Testis (tissue), 3 donors: ENCODE results near the gene RAX. TPM values are rescaled to one million over a fixed set of nuclear protein-coding genes. Genes with fewer than 3 reads are reported as not detected.

ENCODE experiments used
- DNase-seq: peaks from one replicate; pipeline ENCODE4 v3.0.0-alpha.2; 2019
- H3K27ac ChIP-seq, 2 donors: fragments of 200-600 bp; sonication (generic); one replicate each; pipeline ENCODE4 v1.5.1; 2019
- H3K27me3 ChIP-seq: fragments of 200-600 bp; sonication (generic); one replicate; pipeline ENCODE4 v1.5.1; 2019
- H3K36me3 ChIP-seq: fragments of 200-600 bp; sonication (generic); one replicate; pipeline ENCODE4 v1.5.1; 2017; ENCODE audit warnings: low read depth; ENCODE audit errors: missing control alignments
- H3K4me1 ChIP-seq: fragments of 200-600 bp; sonication (generic); one replicate; pipeline ENCODE4 v1.5.1; 2019
- H3K4me3 ChIP-seq, 2 donors: fragments of 200-600 bp; sonication (generic); one replicate each; pipeline ENCODE4 v1.5.1; 2017 to 2019
- H3K9me3 ChIP-seq: fragments of 200-600 bp; sonication (generic); one replicate; pipeline ENCODE4 v1.5.1; 2017
- POLR2A ChIP-seq: fragments of 450-650 bp; IDR thresholded peaks from one replicate; pipeline ENCODE4 v1.6.1; 2017; ENCODE audit warnings: antibody characterized with exemption, mild to moderate bottlenecking, moderate library complexity
- WGBS, 2 donors: methylation state at CpG; one replicate each; pipeline ENCODE4 v1.1.5; 2018; 5-methylcytosine and 5-hydroxymethylcytosine counted together
- intact Hi-C: fragments of 100-400 bp; cut with DNase I; formaldehyde crosslinking; loops from one replicate; pipeline ENCODE4 v1.15.1; 2023; ENCODE audit warnings: low total_unique reads
- polyA plus RNA-seq: library from polyadenylated mRNA; stranded (reverse); fragments of 350-450 nt; fragmentation: Illumina TruSeq; extraction: RNeasy Lipid Tissue Mini Kit (QIAGEN cat#74804); gene quantifications from one replicate; pipeline ENCODE4 v1.2.3, GENCODE V29; 2014; ENCODE audit warnings: low read depth, low replicate concordance; ENCODE audit not compliant: insufficient read depth
- total RNA-seq, 2 donors: library from RNA; depleted of rRNA; stranded (reverse); fragments of >200 nt; gene quantifications; one replicate each; pipeline ENCODE4 v1.2.3, GENCODE V29; 2016
- TF ChIP-seq, protein P1 (sequence below), 3 experiments: fragments of 450-650 bp in 2 of 3; fragments of 200-600 bp in 1 of 3; sonication (generic) in 1 of 3; IDR thresholded peaks; one replicate each; pipeline ENCODE4 v1.5.1; 2016 to 2019; ENCODE audit warnings: antibody characterized with exemption in 3 of 3, mild to moderate bottlenecking in 2 of 3, moderate library complexity in 1 of 3

Gene RAX
- total and polyA plus RNA-seq, 3 donors from 2014 or later: not detected

DNA sequence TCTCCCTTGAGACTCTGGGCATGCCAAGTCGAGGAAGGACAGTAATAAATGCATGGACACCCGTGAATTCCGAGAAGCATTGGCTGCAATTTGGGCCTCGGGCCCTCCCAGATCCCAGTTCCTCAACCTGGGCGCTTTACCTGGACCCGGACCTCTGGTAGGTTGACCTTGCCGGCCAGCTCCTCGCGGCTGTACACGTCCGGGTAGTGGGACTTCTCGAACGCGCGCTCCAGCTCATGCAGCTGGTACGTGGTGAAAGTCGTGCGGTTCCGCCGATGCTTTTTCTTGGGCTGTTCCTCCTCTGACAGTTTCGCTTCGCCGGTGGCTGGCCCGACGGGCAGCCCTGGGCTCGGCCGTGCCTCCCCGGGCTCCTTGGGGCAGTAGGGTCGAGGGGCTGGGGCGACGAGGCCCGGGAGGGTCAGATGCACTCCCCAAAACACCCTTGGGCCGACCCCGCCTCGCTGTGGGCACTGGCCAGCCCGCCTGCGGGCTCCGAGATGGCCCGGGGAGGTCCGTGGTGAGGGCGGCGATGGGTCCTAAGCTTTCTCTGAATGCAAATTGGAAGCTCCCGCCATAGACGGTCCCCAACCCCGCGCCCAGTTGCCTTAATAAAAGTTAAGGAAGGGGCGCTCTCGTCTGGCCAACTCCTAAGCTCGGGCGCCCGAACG, 899 bp downstream of the RAX start:
- 3 to 4% methylated on average over 11 to 46 of the region's 52 CpGs for WGBS, 2 donors
- H3K27ac ChIP-seq: no peak overlapping the region
- no peaks in the 10 kb centered on the region for H3K36me3 ChIP-seq
- peak overlapping the region in 1 of 2 donors; percentile 27 for H3K4me3 ChIP-seq
- H3K4me1 ChIP-seq: peaks cover 12% of the 10 kb centered on the region
- intact Hi-C loops: no loop called here
- no peaks in the 10 kb centered on the region for H3K9me3 ChIP-seq
- DNase-seq: no peak
- peaks cover 4% of the 10 kb centered on the region for H3K27me3 ChIP-seq
- TF ChIP-seq POLR2A: no peak
- TF ChIP-seq, protein P1, sequence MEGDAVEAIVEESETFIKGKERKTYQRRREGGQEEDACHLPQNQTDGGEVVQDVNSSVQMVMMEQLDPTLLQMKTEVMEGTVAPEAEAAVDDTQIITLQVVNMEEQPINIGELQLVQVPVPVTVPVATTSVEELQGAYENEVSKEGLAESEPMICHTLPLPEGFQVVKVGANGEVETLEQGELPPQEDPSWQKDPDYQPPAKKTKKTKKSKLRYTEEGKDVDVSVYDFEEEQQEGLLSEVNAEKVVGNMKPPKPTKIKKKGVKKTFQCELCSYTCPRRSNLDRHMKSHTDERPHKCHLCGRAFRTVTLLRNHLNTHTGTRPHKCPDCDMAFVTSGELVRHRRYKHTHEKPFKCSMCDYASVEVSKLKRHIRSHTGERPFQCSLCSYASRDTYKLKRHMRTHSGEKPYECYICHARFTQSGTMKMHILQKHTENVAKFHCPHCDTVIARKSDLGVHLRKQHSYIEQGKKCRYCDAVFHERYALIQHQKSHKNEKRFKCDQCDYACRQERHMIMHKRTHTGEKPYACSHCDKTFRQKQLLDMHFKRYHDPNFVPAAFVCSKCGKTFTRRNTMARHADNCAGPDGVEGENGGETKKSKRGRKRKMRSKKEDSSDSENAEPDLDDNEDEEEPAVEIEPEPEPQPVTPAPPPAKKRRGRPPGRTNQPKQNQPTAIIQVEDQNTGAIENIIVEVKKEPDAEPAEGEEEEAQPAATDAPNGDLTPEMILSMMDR (IDR thresholded peaks at IDR 0.05): no peak

DNA sequence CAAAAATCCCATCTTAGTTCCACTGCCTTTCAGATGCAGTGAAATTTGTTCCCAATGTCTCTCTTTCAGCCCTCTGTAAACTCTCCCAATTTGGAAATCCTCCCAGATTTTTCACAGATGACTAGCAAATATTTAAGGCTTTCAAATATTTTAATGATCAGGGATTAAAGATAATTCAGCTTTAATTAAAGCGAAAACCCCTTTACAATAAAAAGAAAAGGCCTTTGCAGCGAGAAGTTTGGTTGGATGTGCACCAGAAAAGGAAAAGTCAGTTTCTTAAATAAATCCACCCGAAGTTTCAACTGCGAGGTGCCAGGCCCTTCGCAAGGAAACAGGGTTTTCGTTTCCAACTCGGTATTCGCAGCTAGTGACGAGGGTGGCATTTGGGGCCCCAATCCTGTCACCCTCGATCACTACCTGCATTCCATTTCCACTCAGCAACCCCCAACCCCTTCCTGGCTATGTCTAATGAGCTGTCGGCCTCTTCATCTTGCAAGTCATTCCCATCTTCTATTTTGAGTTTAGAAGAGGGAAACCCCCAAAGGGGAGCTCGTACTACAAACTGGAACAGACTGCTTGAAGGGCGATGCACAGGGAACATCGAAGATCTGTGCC, 1.5 kb downstream of the RAX start:
- intact Hi-C loops: no loop called here
- H3K4me3 ChIP-seq: no peak overlapping the region
- H3K27ac ChIP-seq: no peak overlapping the region
- 12 to 15% methylated on average over 14 of the region's 14 CpGs for WGBS, 2 donors
- DNase-seq: no peak
- TF ChIP-seq, protein P1 (IDR thresholded peaks at IDR 0.05): no peak
- no peak for TF ChIP-seq POLR2A
- no peaks in the 10 kb centered on the region for H3K9me3 ChIP-seq
- peaks cover 12% of the 10 kb centered on the region for H3K4me1 ChIP-seq
- peaks cover 4% of the 10 kb centered on the region for H3K27me3 ChIP-seq
- no peaks in the 10 kb centered on the region for H3K36me3 ChIP-seq

DNA sequence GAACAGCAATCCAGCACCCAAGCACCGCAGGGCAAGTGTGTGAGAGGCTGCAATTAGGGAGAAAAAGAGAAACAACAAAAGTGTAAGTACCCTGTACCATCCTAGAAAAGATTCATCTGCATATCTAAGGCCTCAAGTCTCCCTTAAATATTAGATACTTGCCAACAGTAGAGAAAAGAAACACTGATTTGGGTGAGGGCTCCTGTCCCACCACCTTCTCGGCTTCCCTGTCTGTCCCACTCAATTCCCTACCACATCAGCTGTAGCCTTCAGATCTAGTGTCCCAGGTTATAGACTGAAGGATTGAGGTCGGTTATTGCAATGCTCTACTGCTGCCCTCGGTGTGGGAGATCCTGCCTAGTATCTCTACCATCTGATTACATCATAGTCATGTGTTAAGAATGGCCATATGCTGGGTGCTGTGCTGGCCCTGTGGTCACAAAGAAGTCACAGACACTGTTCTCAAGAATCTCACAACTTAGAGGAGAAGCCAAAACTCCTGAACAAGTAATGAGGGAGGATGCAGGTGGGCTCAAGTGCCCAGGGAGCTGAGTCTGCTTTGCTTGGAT, 2.5 kb downstream of the RAX start:
- H3K9me3 ChIP-seq: no peaks in the 10 kb centered on the region
- peaks cover 12% of the 10 kb centered on the region for H3K4me1 ChIP-seq
- peaks cover 4% of the 10 kb centered on the region for H3K27me3 ChIP-seq
- no peak for DNase-seq
- no peak overlapping the region for H3K4me3 ChIP-seq
- no peaks in the 10 kb centered on the region for H3K36me3 ChIP-seq
- intact Hi-C loops: no loop called here
- TF ChIP-seq POLR2A: no peak
- TF ChIP-seq, protein P1 (IDR thresholded peaks at IDR 0.05): no peak
- WGBS, 2 donors: 19 to 31% methylated on average over 4 of the region's 4 CpGs
- no peak overlapping the region for H3K27ac ChIP-seq

DNA sequence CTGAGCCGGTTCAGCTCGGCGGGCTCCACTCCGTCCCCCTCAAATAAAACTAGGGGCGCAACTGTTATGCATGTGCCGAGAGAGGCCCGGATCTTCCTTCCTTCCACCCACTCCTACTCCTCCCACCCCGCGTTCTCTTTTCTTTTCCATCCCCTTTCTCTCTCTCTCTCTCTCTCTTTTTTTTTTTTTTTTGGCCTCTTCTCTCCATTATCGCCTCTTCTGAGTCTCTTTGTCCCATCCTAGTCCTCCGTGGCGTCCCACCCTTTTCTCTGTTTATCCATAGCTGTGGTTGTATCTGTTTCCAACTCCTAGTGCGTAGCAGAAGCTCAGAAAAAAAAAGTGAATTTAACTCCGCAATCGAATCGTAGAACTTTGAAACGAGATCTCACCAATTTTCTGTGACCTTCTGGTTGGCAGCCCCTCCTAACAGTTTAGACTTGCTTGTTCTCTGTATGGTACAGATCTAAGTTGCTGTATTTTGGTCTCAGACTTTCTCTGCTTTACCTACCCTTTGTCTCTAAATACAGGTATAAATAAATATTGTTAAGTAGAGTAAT, 3.6 kb downstream of the RAX start:
- no peaks in the 10 kb centered on the region for H3K36me3 ChIP-seq
- TF ChIP-seq, protein P1 (IDR thresholded peaks at IDR 0.05): no peak
- no peak for TF ChIP-seq POLR2A
- H3K27ac ChIP-seq: no peak overlapping the region
- DNase-seq: no peak
- H3K4me3 ChIP-seq: no peak overlapping the region
- H3K4me1 ChIP-seq: peaks cover 12% of the 10 kb centered on the region
- WGBS, 2 donors: 4 to 11% methylated on average over 17 of the region's 17 CpGs
- intact Hi-C loops: no loop called here
- no peaks in the 10 kb centered on the region for H3K9me3 ChIP-seq
- peaks cover 4% of the 10 kb centered on the region for H3K27me3 ChIP-seq
